ENCODE data around the gene MOGAT1.
A peak's percentile ranks its signal among the peaks of the same experiment; 100 is the strongest.

The MOGAT1 gene

GRCh38 chr2:222672068-222672401, 577 bp downstream of the MOGAT1 start:
- TF ChIP-seq CTCF (conservative IDR thresholded peaks at IDR 0.05) = no peak
- H3K27ac ChIP-seq = peak overlapping the region; percentile 49; the same call in 1 of the 2 replicates

DNA sequence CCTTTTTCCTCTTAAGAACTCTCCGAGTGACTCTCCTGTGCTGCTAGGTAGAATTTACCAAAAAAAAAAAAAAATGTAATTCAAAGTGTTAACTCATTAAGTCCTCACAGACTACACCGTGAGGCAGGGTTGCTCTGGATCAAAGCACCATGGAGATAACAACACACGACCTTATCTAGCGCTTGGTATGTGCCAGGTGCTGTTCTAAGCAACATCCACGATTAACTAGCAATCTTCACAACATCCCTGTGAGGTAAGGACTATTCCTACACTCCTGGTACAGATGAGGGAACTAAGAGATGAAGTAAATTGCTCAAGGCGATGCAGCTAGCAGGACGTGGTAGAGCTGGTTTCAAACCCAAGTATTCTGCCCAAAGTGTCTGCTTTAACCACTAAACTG, 1.8 kb downstream of the MOGAT1 start:
- no peak for TF ChIP-seq CTCF (conservative IDR thresholded peaks at IDR 0.05)
- no peak overlapping the region for H3K27ac ChIP-seq

DNA sequence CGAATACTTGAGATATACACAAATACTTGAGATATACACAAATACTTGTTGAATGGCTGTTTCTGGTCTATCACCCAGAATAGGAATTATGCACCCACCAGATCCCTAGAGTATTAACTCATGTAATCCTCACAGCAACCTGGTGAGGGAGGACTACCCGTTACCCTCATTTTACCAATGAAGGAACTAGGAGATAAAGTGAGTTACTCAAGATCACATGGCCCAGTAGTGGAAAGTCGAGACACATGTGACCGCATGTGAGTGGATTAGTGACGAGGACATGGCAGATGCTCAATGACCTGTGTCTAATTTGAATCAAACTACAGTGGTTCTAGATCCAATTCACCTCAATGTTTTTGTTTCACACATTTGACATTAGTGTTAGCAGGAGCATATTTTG, 2.4 kb downstream of the MOGAT1 start:
- no peak for TF ChIP-seq CTCF (conservative IDR thresholded peaks at IDR 0.05)
- H3K27ac ChIP-seq = no peak overlapping the region

DNA sequence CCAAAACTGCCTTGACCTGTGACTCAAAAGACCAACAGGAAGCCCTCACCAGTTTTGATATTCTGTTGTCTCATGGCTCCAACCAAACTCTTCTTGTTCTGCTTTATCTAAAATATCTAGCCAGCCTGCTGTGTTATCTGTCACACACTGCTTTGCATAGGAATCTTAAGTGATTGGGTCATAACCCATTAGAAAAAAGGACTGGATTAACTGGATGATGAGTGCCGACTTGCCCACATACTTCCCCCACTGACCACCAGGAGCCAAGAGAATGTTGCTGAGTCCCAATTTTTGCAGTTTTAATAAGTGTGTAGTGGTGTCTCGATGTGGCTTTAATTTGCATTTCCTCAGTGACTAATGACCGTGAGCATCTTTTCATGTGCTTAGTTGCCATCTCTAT, 6.5 kb downstream of the MOGAT1 start:
- no peak for TF ChIP-seq CTCF (conservative IDR thresholded peaks at IDR 0.05)
- no peak overlapping the region for H3K27ac ChIP-seq

DNA sequence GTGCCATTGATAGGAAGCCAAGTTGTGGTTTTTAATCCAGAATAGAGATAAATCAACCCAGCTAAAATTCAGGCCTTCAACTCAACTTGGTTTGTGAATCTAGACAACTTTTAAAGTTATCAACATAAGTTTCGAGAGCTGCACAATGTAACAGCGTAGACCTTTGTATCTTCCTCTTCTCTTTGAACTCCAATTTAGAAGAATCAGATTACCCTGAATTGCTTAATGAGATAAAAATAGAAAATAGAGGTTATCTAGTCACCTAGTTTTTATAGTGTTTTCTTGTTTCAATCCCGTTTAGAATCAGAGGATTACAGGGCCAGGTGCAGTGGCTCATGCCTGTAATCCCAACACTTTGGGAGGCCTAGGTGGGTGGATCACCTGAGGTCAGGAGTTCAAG, 12.3 kb downstream of the MOGAT1 start:
- no peak for TF ChIP-seq CTCF (conservative IDR thresholded peaks at IDR 0.05)
- H3K27ac ChIP-seq = no peak overlapping the region

GRCh38 chr2:222686086-222686750, 14.8 kb downstream of the MOGAT1 start:
- no peak for TF ChIP-seq CTCF (conservative IDR thresholded peaks at IDR 0.05)
- no peak overlapping the region for H3K27ac ChIP-seq

GRCh38 chr2:222688917-222689316, 17.5 kb downstream of the MOGAT1 start:
- H3K27ac ChIP-seq = no peak overlapping the region

More at GRCh38 chr2:222688917-222689316, 17.5 kb downstream of the MOGAT1 start:
- TF ChIP-seq CTCF (conservative IDR thresholded peaks at IDR 0.05) = no peak
